NCI-H446 treated with DMSO at 0.1 percent for 48 hours (cell line): ENCODE data around the gene MICAL3.
"Not testable (repeated sequence)": the region's sequence is repeated elsewhere in the genome, so short reads cannot be mapped to it uniquely, and the experiment has no call there.

Experiments used
- DNase-seq: peaks from one replicate; lab custom pipeline; 2025; lab: John Stamatoyannopoulos, UW

MICAL3 gene

GRCh38 chr22:17778412-17778976 lies 245.9 kb downstream of the MICAL3 start:
- DNase-seq = no peak

- DNase-seq = no peak
Measured at GRCh38 chr22:17777717-17778044, 246.7 kb downstream of the MICAL3 start.

GRCh38 chr22:17777005-17777716 lies 247.2 kb downstream of the MICAL3 start:
- DNase-seq = no peak

GRCh38 chr22:17775781-17776465 lies 248.4 kb downstream of the MICAL3 start:
- no peak for DNase-seq

DNA sequence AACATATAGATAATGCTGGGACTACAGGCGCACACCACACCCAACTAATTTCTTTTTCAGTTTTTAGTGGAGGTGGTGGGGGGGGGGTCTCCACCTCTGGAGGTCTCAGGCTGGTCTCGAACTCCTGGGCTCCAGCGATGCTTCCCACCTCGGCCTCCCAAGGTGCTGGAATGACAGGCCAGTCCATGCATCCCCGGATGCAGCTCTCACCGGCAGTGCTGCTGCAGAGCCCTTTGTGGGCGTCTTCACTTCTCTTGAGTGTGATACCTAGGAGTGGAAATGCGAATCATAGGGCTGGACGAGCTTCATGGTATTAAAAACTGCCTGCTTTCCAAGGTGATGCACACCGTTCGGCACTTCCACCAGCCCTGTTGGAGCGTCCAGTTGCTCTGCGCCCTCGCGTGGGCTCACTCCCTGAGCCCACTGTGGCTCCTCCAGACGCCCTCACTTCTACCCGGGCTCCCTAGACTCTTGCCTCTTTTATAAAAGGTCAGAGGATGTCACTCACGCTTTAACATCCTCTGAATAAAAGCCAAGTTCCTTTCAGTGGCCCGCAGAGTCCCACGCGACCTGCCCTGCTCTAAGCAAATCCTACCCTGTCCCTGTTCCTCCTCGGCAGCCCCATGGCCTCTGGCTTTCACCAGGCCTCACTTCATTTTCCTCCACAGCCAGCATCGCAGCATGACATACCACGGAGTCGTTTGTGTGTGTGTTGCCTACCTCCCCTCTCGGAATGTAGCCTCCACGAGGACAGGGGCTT lies 249.3 kb downstream of the MICAL3 start:
- no peak for DNase-seq

GRCh38 chr22:17774206-17774925 lies 250.0 kb downstream of the MICAL3 start, which contains the start of gene BID:
Gene BID (minus strand): TSS chr22:17774469. CDS start chr22:17750116, 24,353 bp downstream.
- DNase-seq = no peak

- no peak for DNase-seq
Measured at GRCh38 chr22:17773606-17774205, 250.7 kb downstream of the MICAL3 start.

GRCh38 chr22:17772958-17773605 lies 251.3 kb downstream of the MICAL3 start:
- DNase-seq = no peak

- no peak for DNase-seq
Measured at GRCh38 chr22:17772249-17772957, 252.0 kb downstream of the MICAL3 start.

- no peak for DNase-seq
Measured at GRCh38 chr22:17770180-17771077, 253.9 kb downstream of the MICAL3 start.

- DNase-seq = no peak
Measured at GRCh38 chr22:17769716-17770082, 254.7 kb downstream of the MICAL3 start.

GRCh38 chr22:17769013-17769715 lies 255.2 kb downstream of the MICAL3 start:
- DNase-seq = no peak

GRCh38 chr22:17767233-17768065 lies 256.9 kb downstream of the MICAL3 start:
- no peak for DNase-seq

- not testable (repeated sequence) for DNase-seq
Measured at GRCh38 chr22:17764852-17765251, 259.5 kb downstream of the MICAL3 start.

DNA sequence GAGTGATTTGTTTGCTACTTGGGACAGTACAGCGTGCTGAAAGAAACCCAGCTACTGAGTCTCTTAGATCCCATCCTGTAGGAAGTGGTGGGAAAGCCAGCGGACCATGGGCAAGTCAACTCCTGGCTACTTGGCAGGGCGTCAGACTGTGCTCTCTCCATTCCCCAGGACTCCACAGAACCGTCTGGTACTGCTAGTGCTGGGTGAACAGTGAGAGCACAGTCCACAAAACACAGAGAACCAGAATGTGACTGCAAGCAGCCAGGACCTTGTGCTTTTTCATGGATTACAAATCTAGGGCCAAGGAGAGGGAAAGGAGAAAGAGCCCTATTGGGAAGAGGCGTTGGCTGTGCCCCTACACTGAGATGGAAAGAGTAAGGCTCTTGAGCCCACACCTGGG lies 260.3 kb downstream of the MICAL3 start:
- no peak for DNase-seq

DNA sequence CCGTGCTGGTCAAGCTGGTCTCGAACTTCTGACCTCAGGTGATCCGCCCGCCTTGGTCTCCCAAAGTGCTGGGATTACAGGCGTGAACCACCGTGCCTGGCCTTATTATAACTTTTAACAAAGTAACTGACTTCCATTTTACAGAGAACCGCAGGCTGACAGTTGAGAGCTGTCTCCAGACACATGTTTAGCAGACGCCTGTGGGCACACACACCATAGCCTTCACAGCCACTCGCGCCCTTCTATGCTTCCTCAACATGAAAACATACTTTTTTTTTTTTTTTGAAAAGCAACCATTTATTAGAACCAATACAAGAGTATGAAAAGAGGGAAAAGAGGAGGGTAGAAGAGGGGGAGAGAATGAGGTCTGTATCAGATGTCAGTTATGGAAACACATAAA lies 260.9 kb downstream of the MICAL3 start:
- not testable (repeated sequence) for DNase-seq

DNA sequence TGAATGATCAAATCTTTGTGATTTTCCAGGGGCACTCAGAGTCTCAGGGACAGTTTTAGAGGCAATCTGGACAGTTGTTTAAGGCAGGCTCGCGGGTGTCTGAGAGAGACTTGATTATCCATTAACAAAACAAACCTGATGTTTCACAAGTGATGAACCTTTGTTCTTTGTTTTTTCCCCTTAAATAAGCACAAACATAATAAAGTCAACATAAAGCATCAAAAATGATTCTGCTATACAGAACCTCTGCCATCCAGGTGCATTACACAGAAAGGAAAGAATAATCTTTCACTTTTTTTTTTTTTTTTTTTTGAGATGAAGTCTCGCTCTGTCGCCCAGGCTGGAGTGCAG lies 263.2 kb downstream of the MICAL3 start:
- DNase-seq = no peak
